Measurements from ENCODE around the gene SLX4. TPM values are rescaled to one million over a fixed set of nuclear protein-coding genes. Genes with fewer than 3 reads are reported as not detected.

Gene SLX4
- total RNA-seq, 2 donors from 2014 or later, result 10.8 to 14.5 TPM

GRCh38 chr16:3573146-3573815 lies 38.1 kb downstream of the SLX4 start:
- Mint-ChIP-seq H3K36me3 (ENCODE audit: low read depth) (peaks cover 51% of the 10 kb centered on the region), H3K27me3 (no peaks in the 10 kb centered on the region), H3K9me3 (no peaks in the 10 kb centered on the region), H3K4me3 (no peak overlapping the region), H3K4me1 (peaks cover 5% of the 10 kb centered on the region), H3K27ac (no peak overlapping the region)
- ATAC-seq (replicated peaks), result no peak

DNA sequence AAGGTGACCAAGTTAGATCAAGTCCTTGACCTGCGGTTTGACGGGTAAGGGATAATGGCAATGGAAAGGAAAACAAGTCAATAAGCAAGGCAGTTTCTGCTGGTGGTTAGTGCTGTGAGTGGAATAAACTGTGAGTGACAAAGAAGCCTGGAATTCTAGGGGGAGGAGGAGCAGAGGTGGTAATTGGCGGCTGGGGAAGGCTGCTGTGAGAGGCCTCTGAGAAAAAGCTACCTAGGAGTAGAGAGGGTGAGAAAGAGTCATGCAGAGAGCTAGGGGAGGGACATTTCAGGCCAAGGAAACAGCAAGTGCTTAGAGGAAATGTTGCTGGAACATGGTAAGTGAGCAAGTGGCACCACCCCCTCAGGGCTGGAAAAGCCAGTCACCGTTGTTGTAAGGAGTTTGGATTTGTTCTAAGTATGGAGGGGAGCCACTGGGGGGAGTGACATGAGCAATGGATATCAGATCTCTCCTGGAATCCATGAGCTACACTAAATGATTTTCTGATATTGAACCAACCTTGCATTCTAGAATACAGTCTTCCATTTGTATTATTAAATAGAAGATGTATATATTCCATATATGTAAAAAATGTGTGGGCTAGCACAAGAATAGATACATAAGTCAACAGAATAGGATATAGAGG lies 40.9 kb downstream of the SLX4 start:
- ATAC-seq (replicated peaks), result no peak
- Mint-ChIP-seq H3K27me3 (no peaks in the 10 kb centered on the region), H3K27ac (peak overlapping the region; percentile 53), H3K4me1 (no peaks in the 10 kb centered on the region), H3K4me3 (no peak overlapping the region), H3K9me3 (no peaks in the 10 kb centered on the region), H3K36me3 (ENCODE audit: low read depth) (peaks cover 53% of the 10 kb centered on the region)

- no peak overlapping the region for H3K4me3 Mint-ChIP-seq
- no peak for ATAC-seq (replicated peaks)
- H3K36me3 Mint-ChIP-seq (ENCODE audit: low read depth), result peaks cover 59% of the 10 kb centered on the region
- H3K27me3 Mint-ChIP-seq, result no peaks in the 10 kb centered on the region
- H3K27ac Mint-ChIP-seq, result peak overlapping the region; percentile 53
- no peaks in the 10 kb centered on the region for H3K9me3 Mint-ChIP-seq
- H3K4me1 Mint-ChIP-seq, result no peaks in the 10 kb centered on the region
Measured at GRCh38 chr16:3569851-3570250, 41.6 kb downstream of the SLX4 start.

GRCh38 chr16:3566990-3567389 lies 44.4 kb downstream of the SLX4 start:
- Mint-ChIP-seq H3K27ac (no peak overlapping the region), H3K4me3 (no peak overlapping the region), H3K4me1 (no peaks in the 10 kb centered on the region), H3K36me3 (ENCODE audit: low read depth) (peaks cover 69% of the 10 kb centered on the region), H3K9me3 (no peaks in the 10 kb centered on the region), H3K27me3 (no peaks in the 10 kb centered on the region)
- no peak for ATAC-seq (replicated peaks)

DNA sequence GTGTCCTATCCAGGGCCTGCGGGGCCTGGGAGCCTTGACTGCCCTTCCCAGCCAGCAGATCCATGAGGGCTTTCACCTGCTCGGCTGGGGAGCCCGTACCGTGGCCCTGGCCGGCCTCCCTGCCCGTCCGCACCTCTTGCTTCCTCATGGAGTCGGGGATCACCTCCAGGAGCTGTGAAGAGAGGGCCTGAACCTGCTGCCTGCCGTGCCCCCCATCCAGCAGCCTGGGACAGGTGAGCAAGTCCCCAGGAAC lies 46.6 kb downstream of the SLX4 start:
- no peaks in the 10 kb centered on the region for H3K4me1 Mint-ChIP-seq
- peaks cover 67% of the 10 kb centered on the region for H3K36me3 Mint-ChIP-seq (ENCODE audit: low read depth)
- no peaks in the 10 kb centered on the region for H3K27me3 Mint-ChIP-seq
- H3K9me3 Mint-ChIP-seq, result no peaks in the 10 kb centered on the region
- ATAC-seq (replicated peaks), result no peak
- H3K27ac Mint-ChIP-seq, result no peak overlapping the region
- H3K4me3 Mint-ChIP-seq, result no peak overlapping the region

- no peaks in the 10 kb centered on the region for H3K4me1 Mint-ChIP-seq
- H3K9me3 Mint-ChIP-seq, result no peaks in the 10 kb centered on the region
- H3K36me3 Mint-ChIP-seq (ENCODE audit: low read depth), result peaks cover 66% of the 10 kb centered on the region
- H3K27ac Mint-ChIP-seq, result no peak overlapping the region
- no peaks in the 10 kb centered on the region for H3K27me3 Mint-ChIP-seq
- ATAC-seq (replicated peaks), result no peak
- H3K4me3 Mint-ChIP-seq, result no peak overlapping the region
Measured at GRCh38 chr16:3564130-3564888, 47.1 kb downstream of the SLX4 start.

- Mint-ChIP-seq H3K4me1 (no peaks in the 10 kb centered on the region), H3K9me3 (no peaks in the 10 kb centered on the region), H3K36me3 (ENCODE audit: low read depth) (peaks cover 69% of the 10 kb centered on the region), H3K27ac (no peak overlapping the region), H3K27me3 (no peaks in the 10 kb centered on the region), H3K4me3 (no peak overlapping the region)
- no peak for ATAC-seq (replicated peaks)
Measured at GRCh38 chr16:3562914-3563480, 48.4 kb downstream of the SLX4 start.

DNA sequence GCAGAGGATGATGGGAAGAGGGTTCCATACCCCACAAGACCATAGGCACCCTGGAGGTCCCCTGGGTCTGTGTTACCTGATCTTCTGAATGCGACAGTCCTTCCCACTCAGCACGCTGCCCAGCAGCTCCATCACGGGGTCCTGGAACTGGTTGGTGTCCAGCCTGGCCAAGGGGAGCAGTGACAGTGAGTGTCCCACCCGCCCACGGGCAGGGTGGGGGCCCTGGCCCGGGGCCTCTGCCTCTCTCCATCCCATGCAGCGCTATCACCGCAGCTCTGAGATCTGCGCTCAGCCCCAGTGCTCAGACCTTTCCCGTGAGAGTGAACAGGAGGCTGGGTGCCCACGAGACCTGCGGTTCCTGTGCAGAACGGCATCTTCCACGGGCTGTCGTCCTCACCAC lies 49.8 kb downstream of the SLX4 start:
- H3K36me3 Mint-ChIP-seq (ENCODE audit: low read depth), result peaks cover 79% of the 10 kb centered on the region

DNA sequence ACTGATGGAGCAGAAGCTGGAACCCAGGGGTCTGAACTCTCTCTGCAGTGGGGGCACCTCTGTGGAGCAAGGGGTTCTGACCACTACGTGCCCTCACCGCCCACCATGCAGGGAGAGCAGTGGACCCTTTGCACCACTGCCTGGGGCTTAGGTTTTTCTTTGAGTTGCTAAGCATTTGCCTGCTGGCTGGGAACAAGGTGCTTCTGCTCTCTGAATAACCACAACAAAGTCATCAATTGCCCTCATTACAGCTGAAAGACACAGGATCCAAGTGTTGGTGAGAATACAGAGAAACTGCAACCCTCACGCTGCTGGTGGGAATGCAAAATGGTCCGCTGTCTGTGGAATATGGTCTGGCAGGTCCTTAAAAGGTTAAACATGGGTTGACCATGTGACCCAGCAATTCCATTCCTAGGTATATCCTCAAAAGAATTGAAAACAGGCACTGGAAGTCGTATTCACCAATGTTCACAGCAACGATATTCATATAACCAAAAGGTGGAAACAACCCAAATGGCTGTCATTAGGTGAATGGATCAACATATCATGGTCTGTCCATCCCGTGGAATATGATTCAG lies 57.0 kb downstream of the SLX4 start:
- H3K4me1 Mint-ChIP-seq, result peaks cover 8% of the 10 kb centered on the region
- no peaks in the 10 kb centered on the region for H3K27me3 Mint-ChIP-seq
- H3K4me3 Mint-ChIP-seq, result no peak overlapping the region
- no peak overlapping the region for H3K27ac Mint-ChIP-seq
- no peaks in the 10 kb centered on the region for H3K9me3 Mint-ChIP-seq
- peaks cover 94% of the 10 kb centered on the region for H3K36me3 Mint-ChIP-seq (ENCODE audit: low read depth)
- ATAC-seq (replicated peaks), result no peak

More for the DNA sequence above, 49.8 kb downstream of the SLX4 start:
- H3K4me1 Mint-ChIP-seq, result no peaks in the 10 kb centered on the region
- no peak overlapping the region for H3K27ac Mint-ChIP-seq
- H3K9me3 Mint-ChIP-seq, result no peaks in the 10 kb centered on the region
- H3K4me3 Mint-ChIP-seq, result no peak overlapping the region
- no peak for ATAC-seq (replicated peaks)
- no peaks in the 10 kb centered on the region for H3K27me3 Mint-ChIP-seq

DNA sequence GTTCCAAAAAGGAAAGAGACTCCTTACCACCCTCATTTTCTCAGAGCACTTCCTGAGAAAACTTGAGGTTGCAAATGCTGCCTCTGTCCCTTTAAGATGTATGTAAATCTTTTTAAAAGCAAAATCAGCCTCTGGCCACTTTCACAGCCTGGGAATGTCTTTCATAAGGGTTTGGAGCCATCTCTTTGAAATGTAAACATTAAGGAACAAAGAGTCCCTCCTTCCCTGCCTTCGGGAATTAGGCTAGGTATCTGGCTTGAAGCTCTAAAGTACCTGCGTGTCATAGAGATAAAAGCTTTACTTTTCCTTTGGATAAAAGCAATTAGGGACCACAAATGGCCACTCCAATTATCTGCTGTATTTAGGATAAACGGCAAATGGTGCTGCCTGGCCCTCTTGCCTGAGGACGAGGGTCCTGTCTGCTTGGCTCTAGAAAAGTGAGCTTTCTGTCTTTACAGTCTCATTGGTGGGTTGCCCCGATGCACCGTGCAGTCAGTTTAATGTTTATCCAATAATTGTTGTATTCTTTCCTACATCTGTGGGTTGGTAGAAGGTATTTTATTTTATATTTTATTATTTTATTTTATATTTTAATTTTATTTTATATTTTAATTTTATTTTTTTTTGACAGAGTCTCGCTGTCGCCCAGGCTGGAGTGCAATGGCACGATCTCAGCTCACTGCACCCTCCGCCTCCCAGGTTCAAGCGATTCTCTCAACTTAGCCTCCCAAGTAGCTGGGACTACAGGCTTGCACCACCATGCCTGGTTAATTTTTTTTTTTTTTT lies 58.1 kb downstream of the SLX4 start:
- peaks cover 8% of the 10 kb centered on the region for H3K4me1 Mint-ChIP-seq
- ATAC-seq (replicated peaks), result no peak
- H3K27ac Mint-ChIP-seq, result no peak overlapping the region
- no peak overlapping the region for H3K4me3 Mint-ChIP-seq
- no peaks in the 10 kb centered on the region for H3K27me3 Mint-ChIP-seq
- H3K36me3 Mint-ChIP-seq (ENCODE audit: low read depth), result peaks cover 95% of the 10 kb centered on the region
- no peaks in the 10 kb centered on the region for H3K9me3 Mint-ChIP-seq

GRCh38 chr16:3550851-3551847 lies 60.3 kb downstream of the SLX4 start:
- no peak for ATAC-seq (replicated peaks)
- Mint-ChIP-seq H3K27me3 (no peaks in the 10 kb centered on the region), H3K36me3 (ENCODE audit: low read depth) (peaks cover 91% of the 10 kb centered on the region), H3K27ac (peak overlapping the region; percentile 26), H3K4me1 (peaks cover 8% of the 10 kb centered on the region), H3K9me3 (no peaks in the 10 kb centered on the region), H3K4me3 (no peak overlapping the region)

DNA sequence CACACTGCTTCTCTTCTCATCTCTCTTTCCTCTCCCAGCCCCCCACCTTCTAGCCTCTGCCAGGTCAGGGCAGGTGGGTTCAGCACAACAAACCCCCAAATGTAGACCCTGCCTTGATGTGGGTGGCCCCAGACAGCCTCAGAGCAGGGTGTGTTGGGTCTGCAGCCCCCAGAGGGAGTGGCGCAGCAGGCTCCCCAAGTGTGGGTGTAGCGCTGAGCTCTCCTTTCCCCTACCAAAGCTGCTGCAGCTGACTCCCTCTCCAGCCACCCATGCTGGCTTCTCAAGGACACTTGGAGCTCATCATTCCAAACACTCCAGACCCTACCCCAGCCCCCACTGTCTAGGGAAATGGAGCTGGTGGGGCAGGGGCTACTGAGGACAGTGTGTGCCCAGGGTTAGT lies 61.5 kb downstream of the SLX4 start:
- no peaks in the 10 kb centered on the region for H3K27me3 Mint-ChIP-seq
- ATAC-seq (replicated peaks), result no peak
- no peak overlapping the region for H3K4me3 Mint-ChIP-seq
- peaks cover 8% of the 10 kb centered on the region for H3K4me1 Mint-ChIP-seq
- H3K27ac Mint-ChIP-seq, result peak overlapping the region; percentile 61
- H3K36me3 Mint-ChIP-seq (ENCODE audit: low read depth), result peaks cover 92% of the 10 kb centered on the region
- H3K9me3 Mint-ChIP-seq, result no peaks in the 10 kb centered on the region

DNA sequence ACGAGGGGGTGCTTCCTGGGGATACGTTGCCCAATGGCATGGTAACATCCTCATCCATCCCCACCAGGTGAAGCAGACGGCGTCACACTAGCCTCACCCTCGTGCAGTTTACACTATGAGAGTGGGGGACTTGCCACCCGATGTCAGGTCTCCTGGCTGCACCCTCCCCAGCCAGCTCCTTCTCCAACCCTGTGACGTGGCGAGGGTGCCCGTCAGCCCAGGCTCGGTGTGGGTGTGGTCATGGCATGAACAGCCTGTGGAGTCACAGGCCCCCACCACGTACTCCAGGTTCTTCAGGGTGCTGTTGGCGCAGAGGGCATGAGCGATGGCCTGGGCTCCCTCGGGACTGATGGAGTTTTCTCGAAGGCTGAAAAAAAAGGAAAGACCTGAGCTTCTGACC lies 62.5 kb downstream of the SLX4 start:
- no peak overlapping the region for H3K4me3 Mint-ChIP-seq
- peaks cover 8% of the 10 kb centered on the region for H3K4me1 Mint-ChIP-seq
- no peaks in the 10 kb centered on the region for H3K9me3 Mint-ChIP-seq
- H3K27me3 Mint-ChIP-seq, result no peaks in the 10 kb centered on the region
- ATAC-seq (replicated peaks), result no peak
- peaks cover 89% of the 10 kb centered on the region for H3K36me3 Mint-ChIP-seq (ENCODE audit: low read depth)
- peak overlapping the region; percentile 43 for H3K27ac Mint-ChIP-seq

Measured in activated T-helper 17 cell treated with anti-CD3 and anti-CD28 coated beads, Interleukin-2, amount 50 U/mL, for 72 hours (primary cell).